Ovary (tissue), 9 donors: Measurements from ENCODE around the gene CAPN5. TPM values are rescaled to one million over a fixed set of nuclear protein-coding genes. Genes with fewer than 3 reads are reported as not detected.

Source experiments
- DNase-seq, 5 donors: peaks; one replicate each; pipeline ENCODE4 v3.0.0-alpha.2; 2019 to 2020
- H3K27ac ChIP-seq, 2 donors: fragments of 200-600 bp; one replicate each; pipeline versions ENCODE4 v1.5.1 to v1.8.0; 2019 to 2022
- H3K27me3 ChIP-seq: fragments of 200-600 bp; one replicate; pipeline ENCODE4 v1.8.0; 2022
- H3K36me3 ChIP-seq: fragments of 200-600 bp; sonication (generic); one replicate; pipeline ENCODE4 v1.5.1; 2019
- H3K4me1 ChIP-seq: one replicate; pipeline ENCODE4 v1.8.1; 2013; ENCODE audit warnings: mild to moderate bottlenecking, moderate library complexity; ENCODE audit not compliant: insufficient read depth
- H3K4me3 ChIP-seq: fragments of 200-600 bp; sonication (generic); one replicate; pipeline ENCODE4 v1.5.1; 2017
- H3K9me3 ChIP-seq, 2 donors: fragments of 200-600 bp in 1 of 2; sonication (generic) in 1 of 2; one replicate each; pipeline versions ENCODE4 v1.5.1 to v1.8.1; 2013 to 2019; ENCODE audit warnings: mild to moderate bottlenecking in 1 of 2, moderate library complexity in 1 of 2
- CTCF ChIP-seq, 3 donors: fragments of 450-650 bp in 2 of 3; fragments of 200-600 bp in 1 of 3; IDR thresholded peaks; one replicate each; pipeline versions ENCODE4 v1.5.1 to v1.8.0; 2016 to 2022; ENCODE audit warnings: antibody characterized with exemption in 3 of 3, mild to moderate bottlenecking in 1 of 3
- EP300 ChIP-seq: sonication (generic); formaldehyde crosslinking; IDR thresholded peaks from one replicate; pipeline ENCODE4 v1.6.1; 2017; ENCODE audit warnings: antibody characterized with exemption
- POLR2A ChIP-seq: fragments of 450-650 bp; IDR thresholded peaks from one replicate; pipeline ENCODE4 v1.6.1; 2017; ENCODE audit warnings: antibody characterized with exemption, mild to moderate bottlenecking, moderate library complexity
- WGBS, 3 donors: extraction: QIAGEN DNeasy Blood & Tissue Kit in 1 of 3; methylation state at CpG; one replicate each; pipeline versions ENCODE4 v1.1.5 to v1.1.7; 2013 to 2017; 5-methylcytosine and 5-hydroxymethylcytosine counted together
- intact Hi-C, 4 donors: fragments of 100-400 bp; cut with DNase I; formaldehyde crosslinking; loops; one replicate each; pipeline versions ENCODE4 v1.11.0 to v1.15.1; 2022 to 2023
- polyA plus RNA-seq, 2 donors: library from polyadenylated mRNA; stranded (reverse); fragments of 200-250 nt in 1 of 2; fragments of 350-450 nt in 1 of 2; fragmentation: Illumina TruSeq in 1 of 2; extraction: RNeasy Lipid Tissue Mini Kit (QIAGEN cat#74804) in 1 of 2; gene quantifications; one replicate each; pipeline ENCODE4 v1.2.3, GENCODE V29; 2013 to 2014
- total RNA-seq, 7 donors: library from RNA; depleted of rRNA in 2 of 7; stranded (reverse); fragments of >200 nt in 2 of 7; fragmentation: NEBNext Ultra II Directional in 3 of 7; extraction: Animal tissue kit (Norgen Biotek cat#: 25700) in 3 of 7; gene quantifications; one replicate each; pipeline versions ENCODE4 v1.1.0 to v1.2.4, GENCODE V29; 2016 to 2023
- donor health status: DM: no; HTN: no; CAD: no; lungs with moderate emphysema.
- donor health status: DM: no; HTN: no; CAD: no.
- donor health status: Bipolar disorder and iron deficiency.
- donor health status: DM: yes; HTN: yes; CAD: no.
- donor health status: DM: no; HTN: no; CAD: no.
- donor health status: DM: yes; HTN: yes; CAD: no.

The CAPN5 gene
- total and polyA plus RNA-seq, 9 donors, result 3.0 to 82.2 (median 21.3) TPM

GRCh38 chr11:77130763-77131513 lies 64.2 kb downstream of the CAPN5 start:
- H3K4me1 ChIP-seq, result peaks cover 14% of the 10 kb centered on the region
- intact Hi-C loops, result loop anchor here in 2 of 4 donors (2.0 to 5.0 kb wide), 2 partner anchors 56 to 491 kb away; no protein-coding TSS in a partner anchor
- peak; percentile 79 to 96 (median 90) for DNase-seq
- H3K9me3 ChIP-seq, result no peaks in the 10 kb centered on the region
- WGBS, 3 donors, result 18 to 34% (median 25%) methylated on average over 9 of the region's 9 CpGs
- TF ChIP-seq POLR2A, result no peak
- TF ChIP-seq CTCF (IDR thresholded peaks at IDR 0.05), result no peak
- no peak for TF ChIP-seq EP300
- no peaks in the 10 kb centered on the region for H3K36me3 ChIP-seq
- peak overlapping the region; percentile 49 for H3K27ac ChIP-seq
- H3K27me3 ChIP-seq, result no peaks in the 10 kb centered on the region
- H3K4me3 ChIP-seq, result no peak overlapping the region

- Histone ChIP-seq H3K4me3 (no peak overlapping the region), H3K36me3 (no peaks in the 10 kb centered on the region), H3K27me3 (no peaks in the 10 kb centered on the region), H3K9me3 (no peaks in the 10 kb centered on the region), H3K4me1 (peaks cover 14% of the 10 kb centered on the region), H3K27ac (peak overlapping the region; percentile 49)
- TF ChIP-seq CTCF (IDR thresholded peaks at IDR 0.05), result no peak
- TF ChIP-seq EP300, result no peak
- TF ChIP-seq POLR2A, result no peak
- 48 to 58% (median 58%) methylated on average over 6 of the region's 6 CpGs for WGBS, 3 donors
- intact Hi-C loops, result loop anchor here in 2 of 4 donors (2.0 to 5.0 kb wide), 2 partner anchors 55 to 491 kb away; no protein-coding TSS in a partner anchor
- peak in 1 of 5 donors; percentile 57 for DNase-seq
Measured at GRCh38 chr11:77131560-77131959, 64.8 kb downstream of the CAPN5 start.

DNA sequence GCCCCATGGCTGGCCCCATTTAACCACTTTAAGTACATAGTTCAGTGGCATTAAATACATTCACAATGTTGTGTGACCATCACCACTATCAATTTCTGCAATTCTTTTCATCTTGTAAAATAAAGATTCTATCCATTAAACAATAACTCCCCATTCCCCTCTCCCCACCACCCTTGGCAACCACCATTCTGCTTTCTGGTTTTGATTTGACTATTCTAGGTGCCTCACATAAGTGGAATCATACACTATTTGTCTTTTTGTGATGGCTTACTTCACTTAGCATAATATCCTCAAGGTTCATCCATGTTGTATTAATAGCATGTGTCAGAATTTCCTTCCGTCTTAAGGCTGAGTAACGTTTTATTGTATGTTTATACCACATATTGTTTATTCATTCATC lies 68.3 kb downstream of the CAPN5 start:
- Histone ChIP-seq H3K27me3 (no peaks in the 10 kb centered on the region), H3K9me3 (no peaks in the 10 kb centered on the region), H3K36me3 (no peaks in the 10 kb centered on the region), H3K4me1 (peaks cover 11% of the 10 kb centered on the region), H3K4me3 (no peak overlapping the region), H3K27ac (no peak overlapping the region)
- 23 to 27% (median 24%) methylated on average over 2 of the region's 2 CpGs for WGBS, 3 donors
- TF ChIP-seq CTCF (IDR thresholded peaks at IDR 0.05) (no peak), POLR2A (no peak), EP300 (no peak)
- DNase-seq, result no peak
- intact Hi-C loops, result no loop called here

GRCh38 chr11:77136074-77136473 lies 69.3 kb downstream of the CAPN5 start:
- TF ChIP-seq CTCF (IDR thresholded peaks at IDR 0.05), result no peak
- TF ChIP-seq EP300, result no peak
- TF ChIP-seq POLR2A, result no peak
- DNase-seq, result no peak
- Histone ChIP-seq H3K4me3 (no peak overlapping the region), H3K9me3 (no peaks in the 10 kb centered on the region), H3K36me3 (no peaks in the 10 kb centered on the region), H3K27ac (no peak overlapping the region), H3K27me3 (no peaks in the 10 kb centered on the region), H3K4me1 (peaks cover 12% of the 10 kb centered on the region)
- 86 to 87% (median 86%) methylated on average over 8 of the region's 8 CpGs for WGBS, 3 donors
- intact Hi-C loops, result no loop called here
